H1 (cell line): ENCODE results near the gene PRDM15. TPM values are rescaled to one million over a fixed set of nuclear protein-coding genes. Genes with fewer than 3 reads are reported as not detected.

ENCODE experiments used
- ASH2L ChIP-seq: fragments of 200-600, 300-600 bp; sonication (generic); IDR thresholded peaks from one replicate; pipeline ENCODE4 v1.7.1; 2017; ENCODE audit warnings: low read length
- ATF2 ChIP-seq: IDR thresholded peaks from 2 replicates; pipeline ENCODE4 v1.6.1; 2012; ENCODE audit warnings: low read length, inconsistent platforms
- ATF3 ChIP-seq: IDR thresholded peaks from 2 replicates; pipeline ENCODE4 v1.6.1; 2011; ENCODE audit warnings: low read depth, mild to moderate bottlenecking, low read length; ENCODE audit not compliant: insufficient read depth
- BRCA1 ChIP-seq: IDR thresholded peaks from 2 replicates; pipeline ENCODE4 v1.6.1; 2012; ENCODE audit warnings: low read depth, low read length, improper control_type of control experiment
- CBX8 ChIP-seq: fragments of 300-800, 300-1000 bp; sonication (generic); IDR thresholded peaks from 2 replicates; pipeline ENCODE4 v1.7.1; 2016; ENCODE audit warnings: low read depth, low read length, borderline replicate concordance
- CHD2 ChIP-seq: IDR thresholded peaks from 2 replicates; pipeline ENCODE4 v1.6.1; 2012; ENCODE audit warnings: low read length, improper control_type of control experiment
- CREB1 ChIP-seq: IDR thresholded peaks from 2 replicates; pipeline ENCODE4 v1.6.1; 2012; ENCODE audit warnings: inconsistent platforms
- CTCF ChIP-seq, 3 experiments: IDR thresholded peaks; 1 replicate in 2 of 3; 2 replicates in 1 of 3; pipeline versions ENCODE4 v1.5.1 to v1.6.1; 2011; ENCODE audit warnings: low read length in 3 of 3, mild to moderate bottlenecking in 3 of 3, inconsistent platforms in 2 of 3, low read depth in 1 of 3, moderate library complexity in 1 of 3; ENCODE audit not compliant: insufficient read depth in 1 of 3; ENCODE audit errors: control extremely low read depth in 1 of 3
- E2F6 ChIP-seq: IDR thresholded peaks from 2 replicates; pipeline ENCODE4 v1.6.1; 2012; ENCODE audit warnings: inconsistent platforms
- EGR1 ChIP-seq: IDR thresholded peaks from 2 replicates; pipeline ENCODE4 v1.6.1; 2011; ENCODE audit warnings: low read depth, low read length, borderline replicate concordance
- HDAC6 ChIP-seq: IDR thresholded peaks from one replicate; pipeline ENCODE4 v1.7.1; 2012; ENCODE audit warnings: low read depth, mild to moderate bottlenecking, inconsistent platforms, low read length, moderate library complexity
- JUN ChIP-seq: IDR thresholded peaks from 2 replicates; pipeline ENCODE4 v1.6.1; 2011; ENCODE audit warnings: low read depth, mild to moderate bottlenecking, improper control_type of control experiment, low read length
- KDM1A ChIP-seq: fragments of 200-600, 300-600 bp; sonication (generic); IDR thresholded peaks from 2 replicates; pipeline ENCODE4 v1.7.1; 2016; ENCODE audit warnings: mild to moderate bottlenecking, low read length, borderline replicate concordance
- KDM4A ChIP-seq: IDR thresholded peaks from one replicate; pipeline ENCODE4 v1.7.1; 2012; ENCODE audit warnings: low read depth, mild to moderate bottlenecking, moderate library complexity, low read length, inconsistent platforms; ENCODE audit not compliant: severe bottlenecking
- NRF1 ChIP-seq: IDR thresholded peaks from 2 replicates; pipeline ENCODE4 v1.6.1; 2011; ENCODE audit warnings: mild to moderate bottlenecking, low read depth, low read length, improper control_type of control experiment
- SRF ChIP-seq: IDR thresholded peaks from 2 replicates; pipeline ENCODE4 v1.6.1; 2011; ENCODE audit warnings: mild to moderate bottlenecking, low read depth, low read length, moderate library complexity
- SUZ12 ChIP-seq: fragments of 200-600 bp; sonication (generic); IDR thresholded peaks from 2 replicates; pipeline ENCODE4 v1.6.1; 2012; ENCODE audit warnings: mild to moderate bottlenecking, inconsistent platforms, low read length, moderate library complexity, mixed read lengths
- YY1 ChIP-seq: IDR thresholded peaks from 2 replicates; pipeline ENCODE4 v1.6.1; 2011; ENCODE audit warnings: low read depth, mild to moderate bottlenecking, low read length
- ZNF274 ChIP-seq: IDR thresholded peaks from 2 replicates; pipeline ENCODE4 v1.7.0; 2012; ENCODE audit warnings: low read length, borderline replicate concordance; ENCODE audit errors: extremely low read depth
- polyA plus RNA-seq, 7 experiments: library from polyadenylated mRNA; depleted of rRNA in 3 of 7; stranded (reverse) in 5 of 7; unstranded in 2 of 7; fragments of >200 nt in 5 of 7; fragments of 200-250 nt in 2 of 7; gene quantifications; 1 replicate in 5 of 7; 2 replicates in 1 of 7; 4 replicates in 1 of 7; pipeline versions ENCODE4 v1.2.1 to v1.2.3, GENCODE V29; 2011 to 2013; ENCODE audit warnings: missing spikeins in 2 of 7, mixed read lengths in 2 of 7
- total RNA-seq: library from RNA; stranded (reverse); fragmentation: NEBNext Ultra II Directional; extraction: Animal tissue kit (Norgen Biotek cat#: 25700); gene quantifications from 2 replicates; pipeline ENCODE4 v1.2.1, GENCODE V29; 2021

Gene PRDM15
- total and polyA plus RNA-seq, 2 of the 8 experiments (the other 6 are each of a cell fraction or from before 2014, with no cell fraction given): 9.7 to 10.5 TPM

GRCh38 chr21:41777951-41778815 is 101.0 kb downstream of the PRDM15 start (continued):
- TF ChIP-seq ZNF274 (no peak), JUN (no peak), SRF (no peak), HDAC6 (no peak), KDM4A (peak; percentile 46), SUZ12 (no peak), ATF3 (no peak), CTCF (IDR thresholded peaks at IDR 0.05; ENCODE audit: control extremely low read depth in 1 of 3, insufficient read depth in 1 of 3, low read depth in 1 of 3, low read length in 3 of 3) (peak; percentile 81 to 90 (median 86)), ATF2 (no peak), NRF1 (no peak), ASH2L (no peak), CREB1 (no peak), KDM1A (no peak; the same call in 1 of the 2 replicates), CBX8 (no peak), BRCA1 (no peak), EGR1 (no peak), E2F6 (peak; percentile 52; the same call in 1 of the 2 replicates), YY1 (0 out of 2 replicates have a peak, but pooled peaks have one; percentile 14), CHD2 (no peak)
